A673 (cell line): ENCODE results near the gene RNF26. TPM values are rescaled to one million over a fixed set of nuclear protein-coding genes. Genes with fewer than 3 reads are reported as not detected.

ENCODE experiments used
- BruUV-seq: library from RNA; stranded (reverse); fragments of 400-500 nt; replicated peaks from 2 replicates; lab custom pipeline; 2021; lab: Mats Ljungman, UMichigan
- CTCF ChIA-PET: fragments of 300-600 bp; sonication (Branson Sonifier 250); formaldehyde crosslinking; loops from one replicate; lab custom pipeline; 2022; ENCODE audit warnings: antibody characterized with exemption; lab: Charles Lee
- POLR2A ChIA-PET: fragments of 300-600 bp; sonication (Branson Sonifier 250); formaldehyde crosslinking; loops from one replicate; lab custom pipeline; 2022; ENCODE audit warnings: antibody characterized with exemption; ENCODE audit not compliant: low non-redundant PET; lab: Charles Lee
- DNase-seq: peaks from one replicate; pipeline ENCODE4 v3.0.0-alpha.2; 2015; ENCODE audit warnings: low spot score
- H3K27ac ChIP-seq: fragments of 200-600 bp; sonication (generic); 2 replicates; pipeline ENCODE4 v1.5.1; 2016; ENCODE audit warnings: mixed run types, low read depth, mild to moderate bottlenecking, mixed read lengths, antibody characterized with exemption, low read length; ENCODE audit not compliant: poor library complexity, severe bottlenecking
- H3K27me3 ChIP-seq: fragments of 200-600 bp; sonication (generic); replicated peaks from 2 replicates; pipeline ENCODE4 v1.6.1; 2017; ENCODE audit warnings: mixed run types, low read depth, mild to moderate bottlenecking, mixed read lengths, antibody characterized with exemption, low read length; ENCODE audit not compliant: insufficient read depth, poor library complexity
- H3K36me3 ChIP-seq: fragments of 200-600 bp; sonication (generic); 2 replicates; pipeline ENCODE4 v1.6.1; 2016; ENCODE audit warnings: mixed run types, mild to moderate bottlenecking, mixed read lengths, antibody characterized with exemption, low read length; ENCODE audit not compliant: insufficient read depth, poor library complexity, severe bottlenecking
- H3K4me1 ChIP-seq: fragments of 200-600 bp; sonication (generic); 2 replicates; pipeline ENCODE4 v1.6.1; 2017; ENCODE audit warnings: mixed run types, mild to moderate bottlenecking, mixed read lengths, antibody characterized with exemption, low read length; ENCODE audit not compliant: insufficient read depth, poor library complexity, severe bottlenecking
- H3K4me3 ChIP-seq: fragments of 200-600 bp; sonication (generic); 2 replicates; pipeline ENCODE4 v1.5.1; 2016; ENCODE audit warnings: low read depth, mixed run types, mild to moderate bottlenecking, mixed read lengths, low read length; ENCODE audit not compliant: poor library complexity, severe bottlenecking
- H3K9me3 ChIP-seq: fragments of 200-600 bp; sonication (generic); 2 replicates; pipeline ENCODE4 v1.6.1; 2016; ENCODE audit warnings: mixed run types, low read depth, mild to moderate bottlenecking, mixed read lengths, antibody characterized with exemption, low read length; ENCODE audit not compliant: poor library complexity, severe bottlenecking
- EZH2 ChIP-seq: fragments of 200-600 bp; sonication (generic); IDR thresholded peaks from 2 replicates; pipeline ENCODE4 v1.6.1; 2017; ENCODE audit warnings: borderline replicate concordance, low read depth, mild to moderate bottlenecking, mixed read lengths, antibody characterized with exemption, low read length; ENCODE audit not compliant: poor library complexity, severe bottlenecking
- intact Hi-C: fragments of 100-400 bp; cut with micrococcal nuclease; formaldehyde crosslinking; loops from one replicate; pipeline ENCODE4 v1.10.0; 2022; ENCODE audit not compliant: unreplicated experiment
- total RNA-seq: library from RNA; stranded (reverse); gene quantifications from 2 replicates; pipeline ENCODE4 v1.2.3, GENCODE V29; 2021
- TF ChIP-seq, protein P1 (sequence below): fragments of 300-800, 200-600 bp; sonication (generic); conservative IDR thresholded peaks from 2 replicates; pipeline ENCODE4 v1.5.1; 2017; ENCODE audit warnings: low read depth, mild to moderate bottlenecking, antibody characterized with exemption, low read length, moderate library complexity, mixed read lengths

RNF26 gene
- total RNA-seq, 1 experiment from 2014 or later, result 81.3 TPM

DNA sequence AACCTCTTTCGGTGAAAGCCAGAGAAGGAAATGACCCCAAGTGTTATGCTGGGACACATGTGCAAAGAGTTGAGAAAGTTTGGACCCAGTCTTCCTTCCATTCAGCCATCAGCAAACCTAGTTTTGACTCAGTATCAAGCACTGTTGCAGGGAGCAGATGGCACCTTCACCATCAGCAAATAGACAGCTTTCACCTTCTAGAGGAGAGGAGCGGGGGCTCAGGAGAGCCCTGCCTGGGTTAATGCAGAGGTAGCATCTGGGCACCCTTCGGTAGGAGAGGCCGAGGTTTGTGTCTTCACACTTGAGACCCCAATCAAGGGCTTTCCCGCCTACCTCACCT, 28.4 kb downstream of the RNF26 start:
- intact Hi-C loops, result no loop called here
- no peak overlapping the region for H3K27ac ChIP-seq
- no peak overlapping the region for H3K4me3 ChIP-seq
- H3K27me3 ChIP-seq, result no peaks in the 10 kb centered on the region
- peaks cover 4% of the 10 kb centered on the region for H3K36me3 ChIP-seq
- BruUV-seq, result no TSS peak
- no peaks in the 10 kb centered on the region for H3K9me3 ChIP-seq
- TF ChIP-seq, protein P1, sequence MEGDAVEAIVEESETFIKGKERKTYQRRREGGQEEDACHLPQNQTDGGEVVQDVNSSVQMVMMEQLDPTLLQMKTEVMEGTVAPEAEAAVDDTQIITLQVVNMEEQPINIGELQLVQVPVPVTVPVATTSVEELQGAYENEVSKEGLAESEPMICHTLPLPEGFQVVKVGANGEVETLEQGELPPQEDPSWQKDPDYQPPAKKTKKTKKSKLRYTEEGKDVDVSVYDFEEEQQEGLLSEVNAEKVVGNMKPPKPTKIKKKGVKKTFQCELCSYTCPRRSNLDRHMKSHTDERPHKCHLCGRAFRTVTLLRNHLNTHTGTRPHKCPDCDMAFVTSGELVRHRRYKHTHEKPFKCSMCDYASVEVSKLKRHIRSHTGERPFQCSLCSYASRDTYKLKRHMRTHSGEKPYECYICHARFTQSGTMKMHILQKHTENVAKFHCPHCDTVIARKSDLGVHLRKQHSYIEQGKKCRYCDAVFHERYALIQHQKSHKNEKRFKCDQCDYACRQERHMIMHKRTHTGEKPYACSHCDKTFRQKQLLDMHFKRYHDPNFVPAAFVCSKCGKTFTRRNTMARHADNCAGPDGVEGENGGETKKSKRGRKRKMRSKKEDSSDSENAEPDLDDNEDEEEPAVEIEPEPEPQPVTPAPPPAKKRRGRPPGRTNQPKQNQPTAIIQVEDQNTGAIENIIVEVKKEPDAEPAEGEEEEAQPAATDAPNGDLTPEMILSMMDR, result no peak
- no peak for TF ChIP-seq EZH2
- POLR2A ChIA-PET, result no interaction called here
- no peak for DNase-seq
- H3K4me1 ChIP-seq, result peaks cover 27% of the 10 kb centered on the region
- CTCF ChIA-PET, result no interaction called here

DNA sequence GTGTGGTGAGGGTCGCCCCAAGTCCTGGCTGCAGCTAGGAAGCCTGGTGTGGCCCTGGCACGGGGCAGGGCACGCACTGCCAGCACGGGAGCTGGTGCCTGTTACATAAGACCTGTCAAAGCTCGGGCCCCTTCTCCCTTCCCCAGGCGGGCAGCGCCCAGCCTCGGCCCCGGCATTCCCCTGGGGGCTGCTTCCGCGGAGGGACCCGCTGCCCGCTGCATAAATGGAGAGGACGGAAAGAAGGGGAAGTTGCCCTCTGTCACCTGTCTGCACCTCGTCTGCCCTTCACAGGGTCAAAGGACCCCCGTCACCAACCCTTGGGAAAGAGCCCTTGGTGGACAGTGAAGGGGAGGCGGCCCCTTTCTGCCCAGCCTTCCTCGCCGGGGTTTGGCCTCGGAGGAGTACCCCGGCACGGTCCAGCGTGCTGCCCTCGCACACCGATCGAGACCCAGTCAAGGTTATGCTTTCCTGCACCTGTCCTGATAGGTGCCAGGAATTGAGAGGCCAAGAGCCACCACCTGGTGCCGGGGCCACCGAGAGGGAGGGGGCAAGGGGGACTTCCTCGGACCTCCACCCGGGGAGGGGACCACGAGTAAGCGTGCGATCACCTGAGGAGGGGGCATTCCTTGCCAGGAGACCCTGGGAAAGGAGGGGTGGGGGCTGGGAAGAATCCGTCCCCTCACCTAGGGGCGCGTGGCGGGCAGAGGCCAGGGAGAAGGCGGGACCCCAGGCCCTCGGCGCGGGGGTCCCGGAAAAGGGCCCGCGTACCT, 28.9 kb downstream of the RNF26 start:
- no peak for DNase-seq
- CTCF ChIA-PET, result interaction anchor here (0.6 kb wide), 3 partner anchors 7 to 136 kb away, joined by 3 to 8 read pairs (median 4); no protein-coding TSS in a partner anchor
- Histone ChIP-seq H3K9me3 (no peaks in the 10 kb centered on the region), H3K4me1 (peaks cover 31% of the 10 kb centered on the region), H3K36me3 (peaks cover 4% of the 10 kb centered on the region), H3K4me3 (peak overlapping the region; percentile 44), H3K27ac (peak overlapping the region; percentile 35), H3K27me3 (no peaks in the 10 kb centered on the region)
- intact Hi-C loops, result no loop called here
- TF ChIP-seq, protein P1, result no peak
- no peak for TF ChIP-seq EZH2
- POLR2A ChIA-PET, result no interaction called here
- no TSS peak for BruUV-seq

DNA sequence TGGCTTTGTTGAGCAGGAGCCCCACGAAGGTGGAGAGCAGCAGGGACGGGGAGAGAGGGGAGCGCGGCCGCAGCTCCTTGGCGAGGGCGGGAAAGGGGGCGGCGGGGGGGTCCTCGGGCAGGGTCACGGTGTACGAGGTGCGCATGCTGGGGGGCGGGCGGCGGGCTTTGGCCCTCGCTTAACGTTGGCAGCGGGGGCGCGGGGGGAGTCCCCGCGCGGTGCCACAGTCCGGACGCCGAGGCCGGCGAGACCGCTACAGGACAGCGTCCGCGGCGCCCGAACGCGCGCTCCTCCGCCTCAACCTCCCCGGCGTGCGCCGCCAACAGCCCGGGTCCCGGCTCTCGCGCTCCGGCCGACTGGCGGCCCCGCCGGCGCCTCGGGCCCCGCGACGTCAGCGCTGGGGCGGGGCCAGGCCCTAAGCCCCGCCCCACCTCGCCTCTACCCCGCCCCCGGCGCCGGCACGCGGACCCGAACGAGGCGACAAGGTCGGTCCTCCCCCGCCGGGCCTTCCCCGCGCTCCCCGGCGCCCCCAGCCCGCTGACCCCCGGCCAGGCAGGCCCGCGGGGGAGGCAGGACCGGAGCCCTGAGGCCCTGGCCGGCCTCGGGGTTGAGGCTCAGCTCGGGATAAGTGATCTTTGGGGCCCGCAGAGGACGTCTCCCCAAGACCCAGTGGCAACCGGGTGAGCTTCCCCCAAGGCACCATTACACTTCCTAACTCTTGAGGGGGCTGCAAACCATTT, 29.7 kb downstream of the RNF26 start:
- no peaks in the 10 kb centered on the region for H3K36me3 ChIP-seq
- peak overlapping the region; percentile 44 for H3K4me3 ChIP-seq
- H3K27ac ChIP-seq, result peak overlapping the region; percentile 35
- ChIA-PET CTCF (interaction anchor here (0.6 kb wide), 3 partner anchors 8 to 137 kb away, joined by 3 to 8 read pairs (median 4); no protein-coding TSS in a partner anchor), POLR2A (interaction anchor here (0.6 kb wide), 1 partner anchor 30 kb away, joined by 3 read pairs; the partner anchor contains the start of gene RNF26)
- peak; percentile 68 for DNase-seq
- peaks cover 38% of the 10 kb centered on the region for H3K4me1 ChIP-seq
- TF ChIP-seq, protein P1, result no peak
- TF ChIP-seq EZH2, result no peak
- intact Hi-C loops, result no loop called here
- H3K27me3 ChIP-seq, result no peaks in the 10 kb centered on the region
- BruUV-seq, result no TSS peak
- no peaks in the 10 kb centered on the region for H3K9me3 ChIP-seq
